Upper lobe of left lung (tissue), 4 donors: Measurements from ENCODE around the gene MLLT3.

Experiments used
- EP300 ChIP-seq, 4 donors: sonication (generic); formaldehyde crosslinking; IDR thresholded peaks; one replicate each; pipeline ENCODE4 v1.5.1; 2017; ENCODE audit warnings: antibody characterized with exemption in 4 of 4, control low read depth in 2 of 4
- TF ChIP-seq, protein P1 (sequence below), 6 experiments: fragments of 450-650 bp in 4 of 6; fragments of 200-600 bp in 2 of 6; sonication (generic) in 2 of 6; IDR thresholded peaks; one replicate each; pipeline ENCODE4 v1.5.1; 2016 to 2019; ENCODE audit warnings: antibody characterized with exemption in 6 of 6

DNA sequence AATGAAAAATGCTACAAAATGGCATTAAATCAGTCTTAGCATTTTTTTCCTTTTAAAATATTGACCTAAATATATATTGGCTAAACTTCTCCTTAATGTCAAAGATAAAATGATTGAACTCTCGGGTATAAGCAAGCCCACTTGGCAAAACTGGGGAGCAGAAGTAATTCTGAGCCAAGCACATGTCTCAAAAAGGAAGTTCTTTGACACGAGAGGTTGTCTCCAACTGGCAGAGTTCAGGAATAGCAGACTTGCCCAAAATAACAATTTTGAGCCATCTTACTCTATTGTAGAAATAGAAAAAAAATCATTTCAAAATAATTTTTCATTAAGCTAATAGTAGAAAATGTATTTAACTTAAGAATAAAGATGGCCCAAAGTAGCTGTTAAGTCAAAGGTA lies 10.4 kb upstream of the MLLT3 start:
- TF ChIP-seq, protein P1, sequence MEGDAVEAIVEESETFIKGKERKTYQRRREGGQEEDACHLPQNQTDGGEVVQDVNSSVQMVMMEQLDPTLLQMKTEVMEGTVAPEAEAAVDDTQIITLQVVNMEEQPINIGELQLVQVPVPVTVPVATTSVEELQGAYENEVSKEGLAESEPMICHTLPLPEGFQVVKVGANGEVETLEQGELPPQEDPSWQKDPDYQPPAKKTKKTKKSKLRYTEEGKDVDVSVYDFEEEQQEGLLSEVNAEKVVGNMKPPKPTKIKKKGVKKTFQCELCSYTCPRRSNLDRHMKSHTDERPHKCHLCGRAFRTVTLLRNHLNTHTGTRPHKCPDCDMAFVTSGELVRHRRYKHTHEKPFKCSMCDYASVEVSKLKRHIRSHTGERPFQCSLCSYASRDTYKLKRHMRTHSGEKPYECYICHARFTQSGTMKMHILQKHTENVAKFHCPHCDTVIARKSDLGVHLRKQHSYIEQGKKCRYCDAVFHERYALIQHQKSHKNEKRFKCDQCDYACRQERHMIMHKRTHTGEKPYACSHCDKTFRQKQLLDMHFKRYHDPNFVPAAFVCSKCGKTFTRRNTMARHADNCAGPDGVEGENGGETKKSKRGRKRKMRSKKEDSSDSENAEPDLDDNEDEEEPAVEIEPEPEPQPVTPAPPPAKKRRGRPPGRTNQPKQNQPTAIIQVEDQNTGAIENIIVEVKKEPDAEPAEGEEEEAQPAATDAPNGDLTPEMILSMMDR (IDR thresholded peaks at IDR 0.05), result no peak
- TF ChIP-seq EP300 (IDR thresholded peaks at IDR 0.05), result no peak
